PC-9 (cell line): ENCODE measurements around the gene NDC1. TPM values are rescaled to one million over a fixed set of nuclear protein-coding genes. Genes with fewer than 3 reads are reported as not detected.

Experiments used
- BruUV-seq: library from RNA; stranded (reverse); fragments of 400-500 nt; replicated peaks from 2 replicates; lab custom pipeline; 2021; lab: Mats Ljungman, UMichigan
- CTCF ChIA-PET: fragments of 300-600 bp; sonication (Branson Sonifier 250); formaldehyde crosslinking; loops from one replicate; lab custom pipeline; 2022; ENCODE audit warnings: antibody characterized with exemption; lab: Charles Lee
- POLR2A ChIA-PET: fragments of 300-600 bp; sonication (Branson Sonifier 250); formaldehyde crosslinking; loops from one replicate; lab custom pipeline; 2022; ENCODE audit warnings: antibody characterized with exemption; ENCODE audit not compliant: unreplicated experiment; lab: Charles Lee
- DNase-seq, 2 experiments: peaks; one replicate each; pipeline versions ENCODE4 v3.0.0 to v3.0.0-alpha.2; 2015 to 2022; ENCODE audit warnings: mixed read lengths in 1 of 2
- H2AFZ ChIP-seq: fragments of 200-600 bp; sonication (generic); 2 replicates; pipeline ENCODE4 v1.8.1; 2017; ENCODE audit warnings: antibody characterized with exemption
- H3F3A ChIP-seq: fragments of 200-600 bp; sonication (generic); 2 replicates; pipeline ENCODE4 v1.8.1; 2017; ENCODE audit warnings: antibody characterized with exemption, mild to moderate bottlenecking, low read depth; ENCODE audit not compliant: insufficient read depth
- H3K27ac ChIP-seq: fragments of 200-600 bp; sonication (generic); 2 replicates; pipeline ENCODE4 v1.6.1; 2016; ENCODE audit warnings: mixed run types
- H3K27me3 ChIP-seq: fragments of 200-600 bp; sonication (generic); 2 replicates; pipeline ENCODE4 v1.6.1; 2016; ENCODE audit warnings: low read depth, mixed run types; ENCODE audit not compliant: insufficient read depth
- H3K36me3 ChIP-seq: fragments of 200-600 bp; sonication (generic); 2 replicates; pipeline ENCODE4 v1.6.1; 2016; ENCODE audit warnings: low read depth, mixed run types
- H3K4me1 ChIP-seq: fragments of 200-600 bp; sonication (generic); replicated peaks from 2 replicates; pipeline ENCODE4 v1.6.1; 2016; ENCODE audit warnings: mixed run types; ENCODE audit not compliant: insufficient read depth
- H3K4me2 ChIP-seq: fragments of 200-600 bp; sonication (generic); 2 replicates; pipeline ENCODE4 v1.6.1; 2017; ENCODE audit warnings: mixed run types
- H3K4me3 ChIP-seq: fragments of 200-600 bp; sonication (generic); 2 replicates; pipeline ENCODE4 v1.6.1; 2016; ENCODE audit warnings: mixed run types
- H3K79me2 ChIP-seq: fragments of 200-600 bp; sonication (generic); 2 replicates; pipeline ENCODE4 v1.6.1; 2017; ENCODE audit warnings: low read depth, mixed run types
- H3K9me2 ChIP-seq: fragments of 200-600 bp; sonication (generic); 2 replicates; pipeline ENCODE4 v1.8.1; 2017; ENCODE audit warnings: mild to moderate bottlenecking; ENCODE audit not compliant: insufficient read depth
- H3K9me3 ChIP-seq: fragments of 200-600 bp; sonication (generic); 2 replicates; pipeline ENCODE4 v1.8.1; 2016; ENCODE audit warnings: low read depth; ENCODE audit not compliant: insufficient read depth
- H4K20me1 ChIP-seq: fragments of 200-600 bp; sonication (generic); 2 replicates; pipeline ENCODE4 v1.8.1; 2017; ENCODE audit not compliant: insufficient read depth
- EZH2 ChIP-seq: fragments of 200-600 bp; sonication (generic); IDR thresholded peaks from 2 replicates; pipeline ENCODE4 v1.8.0; 2017; ENCODE audit warnings: antibody characterized with exemption, low read depth
- intact Hi-C: fragments of 100-400 bp; cut with micrococcal nuclease; formaldehyde crosslinking; loops from one replicate; pipeline ENCODE4 v1.10.0; 2022; ENCODE audit not compliant: unreplicated experiment
- total RNA-seq: library from RNA; stranded (reverse); gene quantifications from 2 replicates; pipeline ENCODE4 v1.2.3, GENCODE V29; 2021
- TF ChIP-seq, protein P1 (sequence below): fragments of 200-600 bp; sonication (generic); conservative IDR thresholded peaks from 2 replicates; pipeline ENCODE4 v1.6.1; 2017; ENCODE audit warnings: mixed run types, antibody characterized with exemption, mild to moderate bottlenecking, moderate library complexity

Gene NDC1
- total RNA-seq, 1 experiment from 2014 or later = 47.6 TPM

DNA sequence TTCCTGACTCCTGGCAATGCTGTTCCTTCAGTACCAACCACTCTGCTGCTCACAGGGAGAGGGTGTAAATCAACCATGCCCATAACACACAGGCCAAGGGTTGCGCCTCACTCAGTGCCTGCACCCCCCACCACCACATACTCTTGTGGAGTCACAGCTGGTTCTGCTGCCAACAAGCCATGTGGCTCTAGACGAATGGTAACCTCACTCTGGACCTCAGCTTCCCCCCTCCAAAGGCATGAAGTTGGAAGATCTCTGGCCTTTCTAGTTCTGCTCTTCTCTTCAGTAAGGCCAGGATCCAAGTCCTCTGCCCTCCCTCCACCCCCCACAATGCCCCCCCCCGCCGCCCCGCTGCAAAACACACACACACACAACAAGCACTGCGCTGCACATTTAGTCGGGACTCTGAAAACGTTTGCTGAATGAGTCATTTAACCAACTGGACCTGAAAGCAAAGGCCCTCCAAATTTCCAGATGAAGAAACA, 97.4 kb downstream of the NDC1 start:
- DNase-seq = no peak
- Histone ChIP-seq H3F3A (no peaks in the 10 kb centered on the region), H3K9me3 (no peaks in the 10 kb centered on the region), H3K27ac (no peak overlapping the region), H3K4me2 (no peak overlapping the region), H3K79me2 (no peaks in the 10 kb centered on the region), H3K4me1 (no peaks in the 10 kb centered on the region), H2AFZ (no peak overlapping the region), H4K20me1 (no peaks in the 10 kb centered on the region), H3K36me3 (no peaks in the 10 kb centered on the region), H3K27me3 (peaks cover 23% of the 10 kb centered on the region), H3K9me2 (no peaks in the 10 kb centered on the region), H3K4me3 (no peak overlapping the region)
- TF ChIP-seq, protein P1, sequence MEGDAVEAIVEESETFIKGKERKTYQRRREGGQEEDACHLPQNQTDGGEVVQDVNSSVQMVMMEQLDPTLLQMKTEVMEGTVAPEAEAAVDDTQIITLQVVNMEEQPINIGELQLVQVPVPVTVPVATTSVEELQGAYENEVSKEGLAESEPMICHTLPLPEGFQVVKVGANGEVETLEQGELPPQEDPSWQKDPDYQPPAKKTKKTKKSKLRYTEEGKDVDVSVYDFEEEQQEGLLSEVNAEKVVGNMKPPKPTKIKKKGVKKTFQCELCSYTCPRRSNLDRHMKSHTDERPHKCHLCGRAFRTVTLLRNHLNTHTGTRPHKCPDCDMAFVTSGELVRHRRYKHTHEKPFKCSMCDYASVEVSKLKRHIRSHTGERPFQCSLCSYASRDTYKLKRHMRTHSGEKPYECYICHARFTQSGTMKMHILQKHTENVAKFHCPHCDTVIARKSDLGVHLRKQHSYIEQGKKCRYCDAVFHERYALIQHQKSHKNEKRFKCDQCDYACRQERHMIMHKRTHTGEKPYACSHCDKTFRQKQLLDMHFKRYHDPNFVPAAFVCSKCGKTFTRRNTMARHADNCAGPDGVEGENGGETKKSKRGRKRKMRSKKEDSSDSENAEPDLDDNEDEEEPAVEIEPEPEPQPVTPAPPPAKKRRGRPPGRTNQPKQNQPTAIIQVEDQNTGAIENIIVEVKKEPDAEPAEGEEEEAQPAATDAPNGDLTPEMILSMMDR = no peak
- no peak for TF ChIP-seq EZH2
- intact Hi-C loops = no loop called here
- no TSS peak for BruUV-seq
- CTCF ChIA-PET = interaction anchor here (0.6 kb wide), 1 partner anchor 205 kb away, joined by 3 read pairs; the partner anchor contains the start of gene IFT25
- POLR2A ChIA-PET = no interaction called here

DNA sequence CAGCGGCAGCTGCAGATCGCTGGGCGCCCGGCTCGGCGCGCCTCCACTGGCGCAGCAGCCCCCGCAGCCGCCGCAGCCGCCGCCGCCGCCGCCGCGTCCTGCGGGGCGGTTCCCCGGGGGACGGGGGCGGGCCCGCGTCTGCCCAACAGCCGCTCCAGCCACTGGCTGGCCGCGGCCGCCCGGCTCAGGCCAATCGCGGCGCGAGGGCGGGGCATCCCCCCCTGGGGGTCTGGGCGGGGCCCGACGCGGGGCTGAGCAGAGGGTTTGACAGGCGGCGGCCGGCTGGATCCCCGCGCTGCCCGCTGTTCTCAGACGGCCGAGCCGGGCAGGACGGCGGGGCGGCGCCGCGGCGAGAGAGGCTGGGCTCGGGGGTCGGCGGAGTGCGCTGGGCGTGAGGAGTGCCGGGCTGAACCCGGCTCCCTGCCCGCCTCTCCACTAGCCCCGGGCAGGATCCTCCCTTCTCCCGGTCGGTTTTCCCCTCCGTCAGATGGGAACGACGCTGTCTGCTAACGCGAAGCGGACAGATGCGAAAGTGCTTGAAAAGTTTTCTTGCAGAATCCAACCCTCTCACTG, 98.9 kb downstream of the NDC1 start, which contains the start of gene GLIS1:
Gene GLIS1, minus strand, starts transcription at position 56 of the 573 bp plus-strand sequence. CDS start 1,100 bp downstream, outside the sequence.
- Histone ChIP-seq H3K9me3 (no peaks in the 10 kb centered on the region), H3F3A (no peaks in the 10 kb centered on the region), H3K27me3 (peaks cover 36% of the 10 kb centered on the region), H3K9me2 (no peaks in the 10 kb centered on the region), H3K4me1 (no peaks in the 10 kb centered on the region), H3K79me2 (no peaks in the 10 kb centered on the region), H3K4me3 (peak within 1 kb of the TSS; percentile 58), H2AFZ (peak within 1 kb of the TSS; percentile 74), H3K4me2 (peak within 1 kb of the TSS; percentile 85), H3K36me3 (no peaks in the 10 kb centered on the region), H4K20me1 (no peaks in the 10 kb centered on the region), H3K27ac (no peak within 1 kb of the TSS)
- peak; percentile 46 to 81 for DNase-seq
- POLR2A ChIA-PET = no interaction called here
- CTCF ChIA-PET = no interaction called here
- intact Hi-C loops = no loop called here
- BruUV-seq = no TSS peak
- no peak for TF ChIP-seq EZH2
- TF ChIP-seq, protein P1 = no peak

DNA sequence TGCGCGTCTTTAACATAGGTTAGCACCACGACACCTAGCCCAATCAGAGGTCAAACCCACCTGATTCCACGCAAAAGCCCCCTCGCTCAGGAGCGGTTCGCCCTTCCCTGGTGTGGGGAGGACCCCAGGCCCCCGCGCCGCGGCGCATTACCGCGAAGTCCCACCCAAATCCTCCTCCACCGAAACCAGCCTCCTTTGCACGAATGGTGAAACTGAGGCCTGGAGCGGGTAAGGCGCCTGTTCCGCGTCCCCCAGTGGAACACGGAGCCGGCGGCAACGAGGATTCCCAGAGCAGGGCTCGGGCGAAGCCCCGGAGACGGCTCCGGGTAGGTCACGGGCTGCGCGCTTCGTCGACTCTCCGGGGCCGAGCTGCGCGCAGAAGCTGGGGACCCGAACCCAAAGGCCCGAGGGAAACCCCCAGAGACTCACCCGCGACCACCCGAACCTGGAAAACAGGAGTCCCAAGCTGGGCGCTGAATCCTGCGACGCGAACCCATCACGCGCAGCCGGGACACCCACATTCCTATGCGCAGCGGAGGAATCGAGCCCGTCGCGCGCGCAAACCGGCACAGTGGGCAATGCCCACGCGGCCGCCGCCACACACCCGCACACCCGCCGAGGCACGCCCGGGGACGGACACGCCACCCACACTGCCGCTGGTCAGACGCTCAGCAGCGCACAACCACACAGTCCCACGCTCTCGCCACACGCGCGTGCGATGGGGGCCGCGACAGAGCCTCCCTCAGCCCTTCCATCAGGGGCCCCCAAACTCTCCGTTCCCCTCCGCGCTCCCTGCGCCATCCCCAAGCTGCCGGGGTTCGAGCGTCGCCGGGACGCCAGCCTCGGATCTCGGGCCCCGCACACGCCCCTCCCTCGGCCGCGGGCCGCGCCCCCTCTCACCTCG, 99.6 kb downstream of the NDC1 start:
- no TSS peak for BruUV-seq
- Histone ChIP-seq H3K4me3 (peak overlapping the region; percentile 36; the same call in 1 of the 2 replicates), H3K79me2 (no peaks in the 10 kb centered on the region), H3F3A (no peaks in the 10 kb centered on the region), H3K36me3 (no peaks in the 10 kb centered on the region), H3K4me2 (peak overlapping the region; percentile 85), H3K9me2 (no peaks in the 10 kb centered on the region), H2AFZ (no peak overlapping the region), H3K9me3 (no peaks in the 10 kb centered on the region), H4K20me1 (no peaks in the 10 kb centered on the region), H3K4me1 (no peaks in the 10 kb centered on the region), H3K27ac (no peak overlapping the region), H3K27me3 (peaks cover 37% of the 10 kb centered on the region)
- TF ChIP-seq EZH2 = no peak
- TF ChIP-seq, protein P1 = no peak
- intact Hi-C loops = no loop called here
- ChIA-PET CTCF (no interaction called here), POLR2A (no interaction called here)
- no peak for DNase-seq
